NCI-H526 (cell line): ENCODE measurements around the gene MBNL2.
A peak's percentile ranks its signal among the peaks of the same experiment; 100 is the strongest.
"Not testable (repeated sequence)": the region's sequence is repeated elsewhere in the genome, so short reads cannot be mapped to it uniquely, and the experiment has no call there.

Experiments
- DNase-seq, 2 experiments: peaks; one replicate each; lab custom pipeline; 2025; lab: John Stamatoyannopoulos, UW

Gene MBNL2

DNA sequence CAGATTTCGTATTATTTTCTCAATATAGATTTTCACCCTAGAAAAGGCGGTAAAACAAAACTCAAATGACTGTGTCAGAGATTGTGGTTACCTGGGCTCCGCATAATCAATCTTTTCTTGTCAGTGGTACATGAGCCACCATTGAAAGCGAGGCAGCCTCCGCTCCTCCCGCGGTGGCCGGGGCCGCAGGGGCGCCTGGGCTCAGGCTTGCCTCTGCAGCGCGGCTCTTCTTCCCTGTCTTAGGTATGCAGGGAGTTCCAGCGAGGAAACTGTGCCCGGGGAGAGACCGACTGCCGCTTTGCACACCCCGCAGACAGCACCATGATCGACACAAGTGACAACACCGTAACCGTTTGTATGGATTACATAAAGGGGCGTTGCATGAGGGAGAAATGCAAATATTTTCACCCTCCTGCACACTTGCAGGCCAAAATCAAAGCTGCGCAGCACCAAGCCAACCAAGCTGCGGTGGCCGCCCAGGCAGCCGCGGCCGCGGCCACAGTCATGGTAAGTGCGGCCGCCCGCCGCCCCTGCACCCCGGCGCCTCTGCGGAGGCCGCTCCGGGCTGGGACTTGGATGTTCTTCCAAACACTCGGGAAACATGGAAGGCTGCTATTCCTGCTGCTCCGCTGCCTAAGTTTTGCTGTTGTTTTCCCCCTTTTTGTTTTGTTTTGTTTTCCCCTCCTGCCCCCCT lies 124.6 kb downstream of the MBNL2 start:
- DNase-seq: no peak

DNA sequence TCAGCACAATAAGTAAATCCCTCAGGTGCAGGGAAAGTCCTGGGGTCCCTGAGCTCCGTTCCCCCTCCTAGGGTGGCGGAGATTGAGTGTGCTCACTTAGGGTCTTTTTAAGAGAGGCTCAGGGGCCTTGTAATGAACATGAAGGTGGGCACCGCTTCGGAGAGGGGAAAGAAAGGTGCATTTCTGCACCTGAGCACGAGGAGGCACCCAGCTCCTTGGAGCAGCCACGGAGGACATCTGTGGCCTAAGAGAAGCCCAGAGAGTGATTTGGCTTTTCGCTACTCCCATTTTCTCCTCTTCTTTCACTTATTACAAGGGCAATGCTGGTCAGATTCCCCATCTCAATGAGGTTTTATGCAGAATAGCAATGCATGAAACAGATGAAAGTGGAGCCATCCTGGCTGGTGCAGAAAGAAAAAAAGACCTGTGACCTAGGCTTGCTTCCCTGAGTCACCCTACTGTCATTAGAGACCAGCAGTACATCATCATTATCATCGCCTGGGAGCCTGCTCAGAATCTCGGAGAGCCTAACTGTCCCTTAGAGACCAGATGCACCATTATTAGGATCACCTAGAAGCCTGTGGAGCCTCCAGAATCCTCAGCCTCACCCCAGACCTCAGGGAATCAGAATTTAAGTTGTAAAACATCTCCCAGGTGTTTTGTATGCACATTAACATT lies 125.3 kb downstream of the MBNL2 start:
- DNase-seq: no peak

DNA sequence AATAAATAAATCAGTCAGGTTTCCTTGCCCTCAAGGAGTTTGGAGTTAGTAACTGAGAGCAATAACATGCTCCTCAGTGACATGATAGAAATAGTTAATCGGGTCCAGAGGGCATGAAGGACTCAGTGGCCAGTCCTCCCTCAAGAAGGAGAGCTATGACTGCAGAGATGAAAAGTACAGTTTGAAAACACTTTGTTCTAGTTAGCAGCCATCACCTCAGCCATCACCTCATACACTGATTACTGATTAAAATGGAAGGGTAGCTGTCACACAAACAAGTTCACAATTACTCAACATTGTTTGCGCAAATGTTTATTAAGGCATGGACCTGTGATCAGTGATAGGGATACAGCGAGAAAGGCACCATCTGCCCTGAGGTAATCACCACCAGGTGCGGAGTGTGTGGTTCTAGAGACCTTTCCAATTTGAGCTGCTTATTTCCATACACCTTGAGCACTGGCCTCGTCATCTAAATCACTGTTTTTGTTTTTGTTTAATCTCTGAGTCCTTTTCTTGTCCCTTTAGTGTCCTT lies 126.5 kb downstream of the MBNL2 start:
- peak in 1 of 2 experiments; percentile 20 for DNase-seq

DNA sequence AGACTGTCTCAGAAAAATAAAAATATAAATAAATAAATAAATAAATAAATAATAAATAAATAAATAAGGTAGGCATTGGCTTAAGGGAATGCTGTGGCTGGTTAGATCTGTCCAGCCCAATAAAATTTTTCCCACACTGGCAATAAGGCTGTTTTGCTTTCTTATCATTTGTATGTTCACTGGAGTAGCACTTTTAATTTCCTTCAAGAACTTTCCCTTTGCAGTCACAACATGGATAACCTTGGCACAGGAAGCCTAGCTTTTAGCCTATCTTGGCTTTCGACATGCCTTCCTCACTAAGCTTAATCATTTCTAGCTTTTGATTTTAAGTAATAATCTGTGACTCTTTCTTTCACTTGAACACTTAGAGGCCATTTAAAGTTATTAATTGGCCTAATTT lies 129.9 kb downstream of the MBNL2 start:
- not testable (repeated sequence) for DNase-seq

DNA sequence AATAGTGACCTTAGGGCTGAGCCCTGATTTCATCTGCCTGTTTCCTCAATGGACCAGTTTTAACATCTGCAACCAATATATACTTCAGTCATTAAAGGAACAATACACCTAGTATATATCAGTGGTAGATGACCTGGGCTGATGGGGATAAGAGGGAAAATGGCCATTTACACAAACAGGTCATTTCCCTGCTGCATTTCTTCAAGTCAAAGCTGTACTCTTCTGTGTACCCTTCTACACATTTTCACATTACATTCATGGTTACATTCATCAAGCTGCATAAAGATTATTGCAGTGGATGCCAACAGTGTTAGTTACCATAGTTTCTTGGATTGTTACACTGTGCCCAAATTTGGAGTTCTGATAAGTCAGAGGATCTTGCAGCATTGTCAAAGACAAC lies 130.7 kb downstream of the MBNL2 start:
- no peak for DNase-seq

DNA sequence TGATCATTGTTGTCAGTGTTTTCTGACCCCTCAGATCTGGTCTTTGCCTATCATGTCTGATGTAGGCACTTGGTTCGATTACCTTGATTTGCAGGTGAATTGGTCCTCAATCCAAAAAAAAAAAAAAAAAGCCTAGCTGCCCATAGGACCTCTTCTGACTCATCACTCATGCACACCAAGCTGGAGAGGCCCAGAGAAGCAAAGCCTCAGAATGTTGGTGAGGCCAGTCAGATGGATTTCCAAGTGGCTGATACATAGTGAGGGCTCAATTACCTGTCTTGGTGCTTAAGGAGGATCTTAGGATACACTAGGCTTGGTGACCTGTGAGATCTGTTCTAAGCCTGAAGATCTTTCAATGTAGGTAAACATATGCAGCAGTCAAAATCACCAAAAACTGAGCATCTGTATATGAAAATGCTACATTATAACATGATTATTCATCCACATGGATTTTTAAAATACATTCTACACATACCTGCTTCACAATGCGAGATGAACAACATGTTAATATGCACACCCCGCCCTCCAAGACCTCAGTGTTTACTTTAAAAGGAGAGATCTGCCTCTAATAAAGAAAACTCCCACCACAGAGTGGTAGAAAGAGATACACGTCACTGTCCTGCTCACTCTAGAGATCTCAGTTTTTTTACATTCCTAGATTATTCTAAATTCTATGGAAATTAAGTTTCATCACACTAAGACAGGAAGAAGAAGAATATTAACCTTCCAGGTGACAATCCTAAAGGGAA lies 132.0 kb downstream of the MBNL2 start:
- DNase-seq: no peak

DNA sequence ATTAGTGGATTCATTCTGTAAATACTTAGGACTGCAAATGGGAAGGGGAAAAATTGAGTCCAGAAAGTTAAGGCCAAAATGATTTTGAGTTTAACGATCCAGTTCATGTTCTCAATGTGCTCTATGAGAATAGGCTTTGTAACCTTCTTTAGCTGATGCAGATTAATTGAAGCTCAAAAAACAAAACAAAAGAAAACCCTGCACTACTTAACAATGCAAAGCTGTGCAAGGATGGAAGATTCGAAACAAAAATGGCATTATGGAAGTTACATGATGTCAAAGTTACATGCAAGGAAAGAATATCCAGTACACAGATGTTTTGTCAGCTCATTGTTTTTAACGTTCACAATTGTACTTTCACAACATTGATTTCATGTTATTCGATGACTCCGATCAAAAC lies 132.7 kb downstream of the MBNL2 start:
- DNase-seq: no peak

DNA sequence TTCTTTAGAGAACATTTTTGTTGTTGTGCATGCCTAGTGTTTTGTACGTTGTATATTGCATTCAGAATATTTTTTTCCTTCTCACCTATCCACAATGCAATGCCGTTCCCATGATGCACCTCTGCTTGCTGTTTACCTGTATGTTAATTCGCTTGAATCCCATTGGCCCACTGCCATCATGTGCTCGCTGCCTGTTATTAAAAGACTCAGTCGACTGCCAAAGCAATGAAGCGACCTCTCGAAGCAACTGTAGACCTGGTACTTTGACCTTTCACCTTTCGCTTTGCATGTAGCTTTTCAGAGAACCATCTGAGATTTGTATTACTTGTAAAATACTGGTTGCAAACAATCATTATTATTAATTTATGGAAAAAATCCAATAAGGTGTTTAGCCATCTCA lies 134.5 kb downstream of the MBNL2 start:
- DNase-seq: no peak

DNA sequence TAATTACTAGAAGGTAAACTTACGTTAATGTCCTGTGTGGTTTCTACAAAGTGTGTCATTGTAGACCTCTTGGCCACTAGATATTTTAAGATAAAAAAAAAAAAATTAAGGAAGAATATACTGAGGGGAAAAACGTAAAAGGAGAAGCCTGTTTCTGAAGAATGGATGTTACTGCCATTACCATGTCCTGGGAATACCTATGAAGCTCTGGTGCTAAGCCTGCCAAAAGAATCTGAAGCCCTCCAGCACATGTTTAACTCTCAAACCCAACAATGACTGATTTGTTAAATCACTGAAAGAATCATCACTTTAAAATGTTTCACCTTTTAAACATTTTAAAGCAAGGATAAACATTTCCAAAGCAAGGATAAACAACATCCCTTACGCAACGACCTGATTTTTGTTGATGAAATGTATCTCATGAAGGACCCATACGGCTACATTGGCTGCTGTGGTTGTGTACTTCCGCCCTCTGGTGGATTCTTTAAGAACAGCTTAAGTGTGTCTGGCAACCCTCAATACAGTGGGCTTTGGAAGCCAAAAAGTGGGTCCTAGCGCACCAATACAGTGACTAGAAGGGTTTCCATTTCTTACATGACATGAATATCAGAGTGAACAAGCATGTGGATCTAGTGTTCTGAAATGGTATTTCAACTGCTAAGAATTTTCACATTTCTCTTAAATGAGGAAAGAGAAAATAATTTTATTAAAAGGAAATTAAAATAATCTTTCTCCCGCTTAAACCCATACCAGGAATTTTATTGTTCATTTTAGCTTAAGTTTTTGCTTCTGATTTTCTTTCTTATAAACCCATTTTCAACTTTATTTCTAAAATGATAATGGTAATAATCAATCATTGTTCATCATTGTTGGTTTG lies 137.3 kb downstream of the MBNL2 start:
- peak; percentile 77 to 93 for DNase-seq

DNA sequence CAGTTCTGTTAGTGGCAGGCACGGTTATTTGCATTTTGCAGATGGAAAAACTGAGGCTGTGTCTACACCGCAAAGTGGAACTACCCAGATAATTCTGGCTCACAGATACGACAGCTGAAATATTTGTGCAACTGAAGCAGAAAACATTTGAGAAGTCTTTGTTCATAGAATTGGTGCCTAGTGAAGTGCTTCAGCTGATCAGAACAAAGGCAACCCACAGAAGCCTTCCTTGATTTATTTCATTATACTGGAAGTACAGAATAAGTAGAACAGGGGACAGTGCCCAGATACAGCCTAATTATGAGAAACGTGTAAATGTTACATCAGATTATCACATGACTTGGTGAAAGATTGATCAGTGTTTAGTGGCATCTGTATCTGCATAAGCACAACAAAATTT lies 138.5 kb downstream of the MBNL2 start:
- no peak for DNase-seq

DNA sequence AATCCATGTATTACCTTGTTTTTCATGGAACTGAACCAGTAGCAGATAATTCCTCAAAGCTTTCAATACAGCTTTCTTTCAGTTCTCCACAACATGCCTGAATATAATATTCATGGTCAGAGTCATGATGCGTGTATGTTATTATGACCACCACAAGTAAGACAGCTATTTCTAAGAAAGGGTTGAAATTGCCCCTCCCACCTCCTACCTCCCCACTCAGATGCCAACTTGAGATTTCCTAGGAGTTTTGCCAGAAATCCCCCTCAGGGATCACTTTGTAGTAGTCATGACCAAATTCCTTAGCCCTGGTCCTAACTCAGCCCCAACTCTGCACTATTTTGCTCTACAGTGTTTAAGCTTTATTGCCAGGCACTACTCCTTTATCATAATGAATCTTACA lies 141.9 kb downstream of the MBNL2 start:
- no peak for DNase-seq

DNA sequence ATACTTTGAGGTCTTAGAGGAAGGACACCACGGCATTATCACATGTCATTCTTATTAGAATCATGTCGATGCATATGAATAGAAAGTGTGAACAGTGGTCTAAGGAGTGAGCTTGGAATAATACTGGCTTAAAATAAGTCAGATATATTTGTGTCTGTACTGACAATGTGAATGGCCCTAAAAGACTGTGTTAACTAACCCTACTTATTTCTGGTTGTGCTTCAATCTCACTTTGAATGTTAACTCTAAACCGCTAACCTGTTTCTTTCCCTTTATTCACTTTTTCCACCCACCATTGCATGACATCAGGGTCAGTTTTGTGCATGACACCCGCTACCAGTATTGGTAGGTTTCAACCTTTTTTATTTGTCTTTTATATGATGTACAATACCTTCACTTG lies 142.7 kb downstream of the MBNL2 start:
- DNase-seq: no peak

DNA sequence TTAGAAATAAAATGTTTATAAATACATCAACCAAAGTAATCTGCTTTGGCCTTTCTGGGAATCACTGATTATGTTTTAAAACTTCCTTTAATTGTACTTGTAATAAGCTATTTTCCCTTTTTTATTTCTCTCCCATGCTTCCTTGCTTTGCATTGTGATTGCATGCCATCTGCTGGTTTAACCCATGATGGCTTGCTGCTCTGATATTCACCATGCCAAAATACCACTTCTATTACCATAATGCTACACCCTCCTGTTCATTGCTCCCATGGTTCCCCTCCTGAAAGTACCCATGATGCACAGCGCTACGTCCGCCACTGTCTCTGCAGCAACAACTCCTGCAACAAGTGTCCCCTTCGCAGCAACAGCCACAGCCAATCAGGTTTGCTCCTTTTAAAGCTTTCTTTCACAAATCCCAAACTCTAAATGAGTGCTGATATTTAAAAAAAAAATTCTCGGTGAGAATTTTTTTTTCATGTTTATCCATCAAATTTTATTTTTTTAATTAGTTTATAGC lies 144.1 kb downstream of the MBNL2 start:
- DNase-seq: peak; percentile 8 to 17

DNA sequence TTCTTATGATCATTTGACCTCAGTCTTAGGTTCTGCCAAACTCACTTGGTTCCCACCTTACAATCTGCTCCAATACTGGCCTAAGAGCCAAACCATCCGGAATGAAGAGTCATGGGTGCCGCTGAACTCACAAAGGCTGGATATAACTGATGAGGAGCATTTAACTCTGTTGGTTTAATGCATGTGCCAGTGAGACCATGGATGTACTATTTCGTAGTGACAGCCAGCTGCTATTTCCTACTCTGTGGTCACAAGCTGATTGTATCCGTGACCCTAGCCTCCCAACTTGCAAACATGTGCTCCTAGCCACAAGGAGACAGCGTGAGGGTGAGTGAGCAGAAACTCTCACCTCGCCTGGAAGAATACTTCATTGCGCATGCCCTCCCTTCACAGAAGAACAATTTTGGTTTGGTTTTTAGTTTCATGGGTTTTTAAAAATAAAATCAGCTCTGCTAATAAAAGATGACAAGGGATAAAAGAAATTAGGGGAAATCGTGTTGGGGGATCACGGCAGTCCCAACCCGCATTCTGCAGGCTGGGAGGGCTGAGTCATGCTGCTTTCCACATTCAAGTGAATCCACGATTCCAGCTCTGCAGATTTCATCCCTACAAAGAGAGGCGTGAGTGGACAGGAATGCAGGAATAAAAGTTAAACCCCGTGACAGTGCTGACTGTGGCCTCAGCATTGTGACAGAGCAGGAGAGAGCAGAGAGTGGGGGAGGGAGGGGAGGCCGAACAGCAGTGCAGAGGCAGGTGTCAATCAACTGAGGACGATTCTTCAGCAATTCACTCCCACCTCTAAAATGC lies 145.1 kb downstream of the MBNL2 start:
- DNase-seq: no peak

DNA sequence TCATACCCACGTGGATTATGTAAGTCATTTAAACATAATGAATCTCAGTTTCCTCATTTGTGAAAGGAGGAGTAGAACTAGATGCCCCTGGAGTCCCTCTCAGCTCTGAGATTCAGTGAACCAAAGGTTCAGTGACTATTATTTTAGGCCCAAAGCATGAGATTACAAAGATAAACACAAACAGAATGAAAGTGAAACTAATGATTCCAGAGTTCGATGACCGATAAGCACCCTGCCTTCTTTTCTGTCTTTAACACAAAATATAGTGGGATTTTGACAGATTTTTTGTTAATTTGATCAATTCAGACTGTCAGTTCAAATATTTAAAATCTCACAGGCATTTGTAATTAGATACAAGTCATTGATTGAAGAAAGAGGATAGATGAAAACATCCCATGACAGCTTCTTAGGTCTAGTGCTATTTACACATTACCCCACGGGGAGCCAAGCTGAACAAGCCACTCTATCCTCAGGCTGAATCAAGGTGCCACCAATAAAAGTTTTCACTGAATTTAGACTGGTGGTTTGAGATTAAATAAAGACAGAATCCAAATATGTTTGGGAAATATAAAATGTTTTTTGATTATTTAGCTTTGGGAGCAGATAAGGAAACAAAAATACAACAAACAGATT lies 147.2 kb downstream of the MBNL2 start:
- no peak for DNase-seq

DNA sequence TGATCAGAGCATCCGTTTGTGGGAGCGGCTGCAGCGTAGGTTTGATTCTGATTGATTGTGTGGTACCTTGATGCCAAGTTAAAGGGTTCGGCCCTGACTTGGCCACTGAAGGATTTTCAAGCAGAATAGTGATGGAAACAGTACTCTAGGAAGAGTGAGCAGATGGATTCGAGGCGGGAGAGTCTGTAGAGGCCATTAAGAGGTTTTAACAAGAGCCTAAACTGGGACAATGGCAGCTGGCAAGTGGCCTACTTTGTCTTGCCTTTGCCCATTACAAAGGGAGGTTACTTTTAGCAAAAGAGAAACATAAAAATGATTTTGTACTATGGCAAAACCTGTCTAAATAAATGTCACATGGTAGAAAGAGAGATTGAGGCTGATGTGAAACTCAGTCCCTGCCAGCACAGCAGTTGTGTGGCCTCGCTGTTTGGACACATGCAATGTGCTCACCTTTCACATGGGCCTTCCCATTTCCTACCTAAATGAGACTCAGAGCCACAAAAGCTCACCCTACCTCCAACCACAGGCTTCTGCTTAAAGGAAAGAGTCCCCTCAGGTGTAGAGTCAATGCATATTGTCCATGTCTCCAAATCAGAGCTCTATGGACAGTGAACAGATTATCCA lies 149.5 kb downstream of the MBNL2 start:
- no peak for DNase-seq

DNA sequence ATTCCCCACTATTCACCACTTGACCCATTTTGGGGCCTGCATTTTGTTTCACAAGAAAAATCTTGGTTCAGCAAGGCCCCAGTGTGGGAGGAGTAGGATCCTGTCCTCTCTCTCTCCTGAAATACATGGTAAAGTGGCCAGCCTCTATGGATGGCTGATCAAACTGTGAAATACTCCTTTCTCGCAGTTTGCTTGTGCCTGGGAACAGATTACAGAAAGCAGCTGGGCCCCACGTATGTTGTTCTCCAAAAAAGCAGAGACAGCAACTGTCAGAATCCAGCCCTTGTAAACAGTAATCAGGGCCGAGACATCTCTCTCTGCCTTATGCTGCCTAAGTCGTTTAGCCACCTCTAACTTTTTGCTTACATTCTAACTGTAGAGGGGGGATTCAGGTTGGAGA lies 150.8 kb downstream of the MBNL2 start:
- no peak for DNase-seq

DNA sequence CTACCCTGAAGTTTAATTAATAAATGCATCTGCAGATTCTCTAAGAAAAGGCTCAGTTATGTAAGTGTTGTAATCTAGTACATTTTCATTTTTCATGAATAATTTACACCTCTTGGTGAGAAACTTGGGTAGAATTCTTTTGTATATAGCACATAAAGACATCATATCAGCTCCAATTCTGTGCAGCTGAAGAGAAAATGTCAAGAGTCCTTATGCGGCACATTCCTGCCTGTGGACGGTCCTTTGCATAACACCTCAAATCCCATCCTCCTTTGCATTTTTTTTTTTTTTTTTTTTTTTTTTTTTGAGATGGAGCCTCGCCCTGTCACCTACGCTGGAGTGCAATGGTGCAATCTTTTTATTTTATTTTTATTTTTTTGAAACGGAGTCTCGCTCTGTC lies 151.7 kb downstream of the MBNL2 start:
- no peak for DNase-seq

DNA sequence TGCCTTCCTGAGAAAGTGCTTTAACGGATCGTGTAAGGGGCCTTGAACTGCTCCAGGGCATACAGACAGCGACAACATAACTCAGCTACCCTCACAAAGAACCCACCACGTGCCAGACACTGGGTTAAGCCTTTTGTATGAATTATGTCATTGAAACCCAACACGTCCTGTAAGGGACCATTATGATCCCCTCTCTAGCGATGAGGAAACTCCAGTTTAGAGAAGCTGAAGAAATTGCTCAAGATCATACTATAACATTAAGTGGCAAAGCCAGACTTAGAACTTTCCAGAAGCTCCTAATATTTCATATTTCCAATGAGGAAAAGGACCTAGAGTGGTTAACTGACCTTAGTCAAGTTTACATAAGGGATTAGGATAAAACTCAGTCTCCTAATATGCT lies 154.8 kb downstream of the MBNL2 start:
- DNase-seq: no peak

DNA sequence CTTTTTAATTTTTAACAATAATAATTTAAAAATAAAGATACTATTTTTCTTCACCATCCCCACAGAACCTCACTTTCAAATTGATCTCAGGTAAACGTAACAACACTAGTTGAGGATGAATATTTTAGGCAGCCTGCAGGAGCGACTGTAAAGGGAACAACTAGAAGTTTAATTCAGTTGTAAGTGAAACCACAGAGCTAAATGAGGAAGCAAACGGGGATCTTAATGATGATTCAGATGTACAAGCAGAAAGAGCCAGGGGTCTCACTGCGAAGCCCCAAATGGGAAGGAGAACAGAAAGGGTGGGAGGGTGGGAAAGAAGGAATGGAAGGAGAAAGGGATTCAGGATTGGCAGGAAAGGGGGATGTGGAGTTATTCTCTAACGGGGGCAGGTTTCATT lies 157.3 kb downstream of the MBNL2 start:
- no peak for DNase-seq
